GM23248 (cell line): ENCODE data around the gene DBF4B. TPM values are rescaled to one million over a fixed set of nuclear protein-coding genes. Genes with fewer than 3 reads are reported as not detected.

Source experiments
- DNase-seq: peaks from one replicate; pipeline ENCODE4 v3.0.0-alpha.2; 2015
- H2AFZ ChIP-seq: fragments of 200-600 bp; sonication (generic); 2 replicates; pipeline ENCODE4 v1.6.1; 2016; ENCODE audit warnings: antibody characterized with exemption
- H3F3A ChIP-seq: fragments of 200-600 bp; sonication (generic); 2 replicates; pipeline ENCODE4 v1.6.1; 2016; ENCODE audit warnings: mild to moderate bottlenecking, antibody characterized with exemption, mixed run types; ENCODE audit not compliant: insufficient read depth
- H3K27ac ChIP-seq: fragments of 200-600 bp; sonication (generic); 2 replicates; pipeline ENCODE4 v1.5.1; 2016; ENCODE audit warnings: mild to moderate bottlenecking
- H3K27me3 ChIP-seq: fragments of 200-600 bp; sonication (generic); replicated peaks from 2 replicates; pipeline ENCODE4 v1.6.1; 2016; ENCODE audit warnings: mild to moderate bottlenecking; ENCODE audit not compliant: insufficient read depth
- H3K36me3 ChIP-seq: fragments of 200-600 bp; sonication (generic); 2 replicates; pipeline ENCODE4 v1.6.1; 2016; ENCODE audit warnings: low read depth, mild to moderate bottlenecking
- H3K4me1 ChIP-seq: fragments of 200-600 bp; sonication (generic); 2 replicates; pipeline ENCODE4 v1.6.1; 2016; ENCODE audit warnings: mild to moderate bottlenecking; ENCODE audit not compliant: insufficient read depth
- H3K4me2 ChIP-seq: fragments of 200-600 bp; sonication (generic); one replicate; pipeline ENCODE4 v1.6.1; 2016; ENCODE audit warnings: mild to moderate bottlenecking; ENCODE audit not compliant: unreplicated experiment
- H3K4me3 ChIP-seq: fragments of 200-600 bp; sonication (generic); 2 replicates; pipeline ENCODE4 v1.5.1; 2016; ENCODE audit warnings: mild to moderate bottlenecking
- H3K79me2 ChIP-seq: fragments of 200-600 bp; sonication (generic); 2 replicates; pipeline ENCODE4 v1.6.1; 2016; ENCODE audit warnings: mild to moderate bottlenecking; ENCODE audit not compliant: insufficient read depth
- H3K9ac ChIP-seq: fragments of 200-600 bp; sonication (generic); 2 replicates; pipeline ENCODE4 v1.6.1; 2016; ENCODE audit warnings: mild to moderate bottlenecking
- H3K9me2 ChIP-seq: fragments of 200-600 bp; sonication (generic); 2 replicates; pipeline ENCODE4 v1.6.1; 2016; ENCODE audit warnings: mixed run types, mild to moderate bottlenecking, moderate library complexity; ENCODE audit not compliant: insufficient read depth
- H3K9me3 ChIP-seq: fragments of 200-600 bp; sonication (generic); one replicate; pipeline ENCODE4 v1.6.1; 2017; ENCODE audit warnings: low read depth
- H4K20me1 ChIP-seq: fragments of 200-600 bp; sonication (generic); 2 replicates; pipeline ENCODE4 v1.6.0; 2016; ENCODE audit not compliant: insufficient read depth
- EZH2 ChIP-seq: fragments of 200-600 bp; sonication (generic); IDR thresholded peaks from 2 replicates; pipeline ENCODE4 v1.6.1; 2018; ENCODE audit warnings: antibody characterized with exemption, mild to moderate bottlenecking; ENCODE audit not compliant: insufficient read depth, poor library complexity, severe bottlenecking
- EZH2phosphoT487 ChIP-seq: fragments of 200-600 bp; sonication (generic); IDR thresholded peaks from 2 replicates; pipeline ENCODE4 v1.6.1; 2018; ENCODE audit warnings: antibody characterized with exemption, moderate library complexity, mild to moderate bottlenecking, low read depth; ENCODE audit not compliant: insufficient read depth
- WGBS, 2 experiments: methylation state at CpG; one replicate each; pipeline ENCODE4 v1.1.6; 2015 to 2017; ENCODE audit warnings: low lambda C conversion rate in 2 of 2, low coverage in 1 of 2; ENCODE audit errors: missing lambda C conversion rate in 2 of 2; 5-methylcytosine and 5-hydroxymethylcytosine counted together
- in situ Hi-C: fragments of 300-500 bp; cut with MboI; formaldehyde crosslinking; loops from 2 replicates; pipeline ENCODE4 v1.15.0; 2020
- polyA plus RNA-seq: library from polyadenylated mRNA; unstranded; fragments of >200 nt; fragmentation: Nextera tagmentation; extraction: Ambion mirVana; gene quantifications from 2 replicates; pipeline ENCODE4 v1.2.1, GENCODE V29; 2016
- total RNA-seq: library from RNA; depleted of rRNA; stranded (reverse); fragments of >200 nt; shearing (Covaris generic); gene quantifications from 2 replicates; pipeline ENCODE4 v1.2.3, GENCODE V29; 2014

Gene DBF4B
- total and polyA plus RNA-seq, 2 experiments from 2014 or later, result 3.2 to 6.5 TPM

DNA sequence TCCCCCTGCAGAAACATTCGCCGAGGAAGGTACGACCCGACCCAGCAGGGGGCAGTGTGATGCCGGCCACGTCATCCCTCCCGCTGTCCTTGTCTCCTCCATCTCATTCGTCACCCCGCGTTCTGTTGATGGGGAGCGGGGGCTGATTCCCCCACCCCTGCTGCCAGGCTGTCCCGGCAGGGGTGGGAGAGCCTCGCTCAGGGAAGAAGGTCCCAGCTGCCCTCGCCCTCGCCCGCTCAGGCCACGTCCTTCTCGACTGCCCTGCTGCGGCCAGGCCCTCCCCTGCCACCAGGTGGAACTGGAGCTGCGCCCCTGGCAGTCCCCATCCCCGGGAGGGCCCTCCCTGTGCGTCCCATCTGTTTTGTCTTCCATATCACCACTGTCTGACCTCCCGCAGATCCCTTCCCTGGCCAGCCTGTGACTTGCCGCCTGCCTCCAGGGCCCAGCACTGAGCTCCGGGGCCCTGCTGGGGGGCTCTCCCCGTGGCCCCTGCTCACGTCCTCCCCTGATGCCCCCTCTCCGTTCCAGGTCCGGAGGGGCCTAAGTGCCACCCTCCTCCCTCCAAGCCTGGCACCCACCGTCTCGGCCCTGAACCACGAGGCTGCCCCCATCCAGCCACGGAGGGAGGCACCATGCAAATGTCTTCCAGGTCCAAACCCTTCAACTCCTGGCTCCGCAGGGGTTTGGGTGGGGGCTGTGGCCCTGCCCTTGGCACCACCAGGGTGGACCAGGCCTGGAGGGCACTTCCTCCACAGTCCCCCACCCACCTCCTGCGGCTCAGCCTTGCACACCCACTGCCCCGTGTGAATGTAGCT is 71.0 kb downstream of the DBF4B start:
- TF ChIP-seq EZH2 (no peak), EZH2phosphoT487 (no peak)
- peak overlapping the region; percentile 66 for H3K4me3 ChIP-seq
- no peaks in the 10 kb centered on the region for H4K20me1 ChIP-seq
- H3K36me3 ChIP-seq, result no peaks in the 10 kb centered on the region
- no peaks in the 10 kb centered on the region for H3K9me2 ChIP-seq
- no peaks in the 10 kb centered on the region for H3K9me3 ChIP-seq
- H3K4me1 ChIP-seq, result no peaks in the 10 kb centered on the region
- no peak overlapping the region for H3K27ac ChIP-seq
- H3K79me2 ChIP-seq, result no peaks in the 10 kb centered on the region
- peak; percentile 89 for DNase-seq
- peak overlapping the region; percentile 67 for H3K9ac ChIP-seq
- no peaks in the 10 kb centered on the region for H3K27me3 ChIP-seq
- 30 to 31% methylated on average over 35 to 36 of the region's 36 CpGs for WGBS, 2 experiments
- in situ Hi-C loops, result no loop called here
- H3K4me2 ChIP-seq, result peak overlapping the region; percentile 86
- H2AFZ ChIP-seq, result peak overlapping the region; percentile 83
- no peaks in the 10 kb centered on the region for H3F3A ChIP-seq

DNA sequence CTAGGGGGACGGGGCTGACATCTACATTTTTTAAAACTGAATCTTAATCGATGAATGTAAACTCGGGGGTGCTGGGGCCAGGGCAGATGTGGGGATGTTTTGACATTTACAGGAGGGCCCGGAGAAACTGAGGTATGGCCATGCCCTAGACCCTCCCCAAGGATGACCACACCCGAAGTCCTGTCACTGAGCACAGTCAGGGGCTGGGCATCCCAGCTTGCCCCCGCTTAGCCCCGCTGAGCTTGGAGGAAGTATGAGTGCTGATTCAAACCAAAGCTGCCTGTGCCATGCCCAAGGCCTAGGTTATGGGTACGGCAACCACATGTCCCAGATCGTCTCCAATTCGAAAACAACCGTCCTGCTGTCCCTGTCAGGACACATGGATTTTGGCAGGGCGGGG is 71.7 kb downstream of the DBF4B start:
- H3K9me2 ChIP-seq, result no peaks in the 10 kb centered on the region
- DNase-seq, result no peak

DNA sequence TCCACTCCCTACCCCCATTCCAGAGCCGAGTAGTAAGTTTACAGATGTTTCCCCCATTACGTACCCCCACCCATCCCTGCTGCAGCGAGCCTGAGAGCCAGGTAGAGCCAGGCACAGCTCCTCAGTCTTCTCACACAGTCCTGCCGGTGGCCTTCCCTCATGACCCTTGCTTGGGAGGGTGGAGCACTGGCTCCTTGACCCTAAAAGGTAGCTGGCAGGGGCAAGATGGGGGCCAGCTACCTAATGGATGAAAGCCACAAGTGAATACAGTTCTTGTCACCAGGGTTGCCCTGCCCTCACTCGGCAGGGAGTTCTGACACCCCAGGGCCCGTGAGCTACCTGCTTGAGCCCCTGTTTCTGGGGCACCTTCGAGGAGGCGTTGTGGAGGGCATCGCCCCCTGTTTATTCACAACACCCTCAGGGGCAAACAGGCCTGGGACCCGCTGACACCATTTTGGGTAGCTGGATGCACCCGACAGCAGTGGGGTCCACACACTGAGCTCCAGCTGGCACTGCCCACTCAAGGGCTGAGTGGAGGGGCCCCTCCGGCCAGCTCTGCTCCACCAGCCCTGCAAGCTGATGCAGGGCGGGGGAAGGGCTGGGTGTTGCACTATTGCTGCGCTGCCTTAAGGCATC is 72.5 kb downstream of the DBF4B start:
- H3K4me1 ChIP-seq, result no peaks in the 10 kb centered on the region
- 89 to 92% methylated on average over 11 to 14 of the region's 14 CpGs for WGBS, 2 experiments
- no peak overlapping the region for H3K4me3 ChIP-seq
- in situ Hi-C loops, result no loop called here
- no peak overlapping the region for H3K4me2 ChIP-seq
- H3K36me3 ChIP-seq, result no peaks in the 10 kb centered on the region
- H3K27ac ChIP-seq, result no peak overlapping the region
- no peaks in the 10 kb centered on the region for H3K27me3 ChIP-seq
- no peak overlapping the region for H2AFZ ChIP-seq
- no peak overlapping the region for H3K9ac ChIP-seq
- no peaks in the 10 kb centered on the region for H4K20me1 ChIP-seq
- no peaks in the 10 kb centered on the region for H3F3A ChIP-seq
- no peaks in the 10 kb centered on the region for H3K79me2 ChIP-seq
- TF ChIP-seq EZH2 (no peak), EZH2phosphoT487 (no peak)
- H3K9me3 ChIP-seq, result no peaks in the 10 kb centered on the region
- DNase-seq, result no peak
- no peaks in the 10 kb centered on the region for H3K9me2 ChIP-seq

More for the DNA sequence above, 71.7 kb downstream of the DBF4B start:
- no peaks in the 10 kb centered on the region for H3K36me3 ChIP-seq
- TF ChIP-seq EZH2phosphoT487 (no peak), EZH2 (no peak)
- no peaks in the 10 kb centered on the region for H3K4me1 ChIP-seq
- in situ Hi-C loops, result no loop called here
- H3K27ac ChIP-seq, result no peak overlapping the region
- 93 to 95% methylated on average over 12 of the region's 12 CpGs for WGBS, 2 experiments
- H4K20me1 ChIP-seq, result no peaks in the 10 kb centered on the region
- H3K9me3 ChIP-seq, result no peaks in the 10 kb centered on the region
- H3K79me2 ChIP-seq, result no peaks in the 10 kb centered on the region
- H2AFZ ChIP-seq, result no peak overlapping the region
- H3K4me2 ChIP-seq, result no peak overlapping the region
- no peak overlapping the region for H3K9ac ChIP-seq
- H3K4me3 ChIP-seq, result no peak overlapping the region
- H3F3A ChIP-seq, result no peaks in the 10 kb centered on the region
- no peaks in the 10 kb centered on the region for H3K27me3 ChIP-seq

DNA sequence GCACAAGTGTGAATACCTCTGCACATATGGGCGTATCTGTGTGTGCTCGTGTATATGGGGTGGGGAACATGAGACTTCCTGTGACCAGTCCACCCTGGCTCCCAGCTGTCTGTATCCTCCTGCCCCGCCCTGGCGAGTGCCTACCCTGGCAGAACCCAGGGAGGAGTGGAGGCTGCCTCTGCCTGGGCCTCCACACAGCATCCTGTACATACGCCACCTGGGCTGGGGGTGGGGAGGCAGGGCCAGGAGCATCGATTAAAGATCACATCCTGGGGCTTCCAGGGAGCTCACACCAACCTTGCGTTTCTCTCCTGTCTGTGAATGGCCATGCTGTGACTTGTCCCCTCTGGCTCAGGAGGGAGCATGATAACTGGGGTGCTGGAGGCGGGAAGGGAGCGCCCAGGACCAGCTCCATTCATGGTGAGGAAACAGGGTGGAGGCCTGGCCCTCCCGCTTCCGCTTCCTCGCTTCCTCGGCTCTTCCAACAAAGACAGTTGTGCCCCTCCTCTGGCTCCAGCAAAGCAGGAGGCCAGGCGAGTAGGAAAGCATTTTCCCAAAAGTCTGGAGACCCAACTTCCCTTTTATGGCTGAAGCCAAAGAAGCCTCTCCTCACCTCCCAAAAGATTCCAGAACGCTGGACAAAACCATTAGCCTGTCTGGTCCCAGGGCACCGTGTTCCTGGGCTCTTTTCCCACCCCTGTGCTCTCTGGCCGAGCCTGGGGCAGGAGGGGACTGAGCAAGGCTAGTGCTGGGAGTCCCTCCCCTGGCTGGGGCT is 73.3 kb downstream of the DBF4B start:
- Histone ChIP-seq H3K9ac (no peak overlapping the region), H3K36me3 (no peaks in the 10 kb centered on the region)
- in situ Hi-C loops, result no loop called here

More for the DNA sequence above, 73.3 kb downstream of the DBF4B start:
- H3K27ac ChIP-seq, result no peak overlapping the region
- no peaks in the 10 kb centered on the region for H3K9me2 ChIP-seq
- whole genome bisulfite sequencing, 2 experiments, result 76 to 77% methylated on average over 16 to 17 of the region's 17 CpGs
- H3K4me2 ChIP-seq, result no peak overlapping the region
- no peak overlapping the region for H2AFZ ChIP-seq
- H3K27me3 ChIP-seq, result no peaks in the 10 kb centered on the region
- no peaks in the 10 kb centered on the region for H3K4me1 ChIP-seq
- no peaks in the 10 kb centered on the region for H3K79me2 ChIP-seq
- H4K20me1 ChIP-seq, result no peaks in the 10 kb centered on the region
- H3K4me3 ChIP-seq, result no peak overlapping the region
- no peak for TF ChIP-seq EZH2
- no peak for TF ChIP-seq EZH2phosphoT487
- no peaks in the 10 kb centered on the region for H3F3A ChIP-seq
- H3K9me3 ChIP-seq, result no peaks in the 10 kb centered on the region
- no peak for DNase-seq
